PC-3 (cell line): ENCODE measurements around the gene ZNF514. TPM values are rescaled to one million over a fixed set of nuclear protein-coding genes. Genes with fewer than 3 reads are reported as not detected.

Source experiments
- ATAC-seq: fragments of 200-7000 bp; cut with Tn5 transposase; 2 replicates; pipeline ENCODE4 v1.9.1; 2020; ENCODE audit warnings: mild to moderate bottlenecking, moderate library complexity
- BruUV-seq: library from RNA; stranded (reverse); fragments of 400-500 nt; replicated peaks from 2 replicates; lab custom pipeline; 2021; lab: Mats Ljungman, UMichigan
- CTCF ChIA-PET: fragments of 300-600 bp; sonication (Branson Sonifier 250); formaldehyde crosslinking; loops from one replicate; lab custom pipeline; 2022; ENCODE audit warnings: antibody characterized with exemption; lab: Charles Lee
- POLR2A ChIA-PET: fragments of 300-600 bp; sonication (Branson Sonifier 250); formaldehyde crosslinking; loops from one replicate; lab custom pipeline; 2022; ENCODE audit warnings: antibody characterized with exemption; ENCODE audit not compliant: unreplicated experiment; lab: Charles Lee
- DNase-seq: peaks from one replicate; pipeline ENCODE4 v3.0.0-alpha.2; 2015
- H2AFZ ChIP-seq: fragments of 300-600 bp; sonication (generic); 2 replicates; pipeline ENCODE4 v1.6.0; 2016; ENCODE audit warnings: antibody characterized with exemption, low read length
- H3F3A ChIP-seq: fragments of 300-600 bp; sonication (generic); one replicate; pipeline ENCODE4 v1.6.0; 2017; ENCODE audit warnings: antibody characterized with exemption, low read length, control low read depth, mild to moderate bottlenecking; ENCODE audit not compliant: unreplicated experiment
- H3K27ac ChIP-seq: fragments of 300-600 bp; sonication (generic); 2 replicates; pipeline ENCODE4 v1.5.1; 2016; ENCODE audit warnings: mild to moderate bottlenecking, low read length
- H3K27me3 ChIP-seq: fragments of 300-600 bp; sonication (generic); 2 replicates; pipeline ENCODE4 v1.6.1; 2016; ENCODE audit warnings: low read length, mixed read lengths
- H3K36me3 ChIP-seq: fragments of 300-600 bp; sonication (generic); 2 replicates; pipeline ENCODE4 v1.6.1; 2016; ENCODE audit warnings: low read depth, mixed run types, low read length, mixed read lengths
- H3K4me1 ChIP-seq: fragments of 300-600 bp; sonication (generic); 2 replicates; pipeline ENCODE4 v1.5.1; 2016; ENCODE audit warnings: low read length; ENCODE audit not compliant: insufficient read depth
- H3K4me2 ChIP-seq: fragments of 300-600 bp; sonication (generic); 2 replicates; pipeline ENCODE4 v1.6.0; 2016; ENCODE audit warnings: low read length
- H3K4me3 ChIP-seq: fragments of 300-600 bp; sonication (generic); 2 replicates; pipeline ENCODE4 v1.5.1; 2016; ENCODE audit warnings: mild to moderate bottlenecking, low read length, mixed read lengths
- H3K79me2 ChIP-seq: fragments of 300-600 bp; sonication (generic); 2 replicates; pipeline ENCODE4 v1.6.1; 2017; ENCODE audit warnings: low read length, mixed read lengths
- H3K9ac ChIP-seq: fragments of 300-600 bp; sonication (generic); 2 replicates; pipeline ENCODE4 v1.6.0; 2016; ENCODE audit warnings: mild to moderate bottlenecking, low read length
- H3K9me2 ChIP-seq: fragments of 300-600 bp; sonication (generic); replicated peaks from 2 replicates; pipeline ENCODE4 v1.6.1; 2016; ENCODE audit warnings: mixed run types, low read length, mixed read lengths
- H3K9me3 ChIP-seq: fragments of 300-600 bp; sonication (generic); 2 replicates; pipeline ENCODE4 v1.6.1; 2016; ENCODE audit warnings: low read length, mixed read lengths
- H4K20me1 ChIP-seq: fragments of 300-600 bp; sonication (generic); 2 replicates; pipeline ENCODE4 v1.6.1; 2016; ENCODE audit warnings: low read length, mixed read lengths
- CTCF ChIP-seq: fragments of 300-600 bp; sonication (generic); conservative IDR thresholded peaks from 2 replicates; pipeline ENCODE4 v1.5.1; 2017; ENCODE audit warnings: antibody characterized with exemption, low read depth, mild to moderate bottlenecking, low read length
- EZH2 ChIP-seq: fragments of 300-600 bp; sonication (generic); IDR thresholded peaks from one replicate; pipeline ENCODE4 v1.6.1; 2017; ENCODE audit warnings: antibody characterized with exemption, mild to moderate bottlenecking, low read length; ENCODE audit not compliant: unreplicated experiment
- EZH2phosphoT487 ChIP-seq: fragments of 300-600 bp; sonication (generic); IDR thresholded peaks from 2 replicates; pipeline ENCODE4 v1.6.1; 2018; ENCODE audit warnings: mild to moderate bottlenecking, antibody characterized with exemption, low read length, borderline replicate concordance
- intact Hi-C: fragments of 100-400 bp; cut with micrococcal nuclease; formaldehyde crosslinking; loops from 2 replicates; pipeline ENCODE4 v1.9.0; 2023
- total RNA-seq: library from RNA; depleted of rRNA; stranded (reverse); fragments of >200 nt; gene quantifications from 2 replicates; pipeline ENCODE4 v1.2.3, GENCODE V29; 2014

ZNF514 gene
- total RNA-seq, 1 experiment from 2014 or later, result 6.6 TPM

GRCh38 chr2:95149397-95149984, 10.2 kb downstream of the ZNF514 start:
- Histone ChIP-seq H4K20me1 (no peaks in the 10 kb centered on the region), H3K9ac (no peak overlapping the region), H3K79me2 (no peaks in the 10 kb centered on the region), H3K27ac (no peak overlapping the region), H3K27me3 (no peaks in the 10 kb centered on the region), H3F3A (no peaks in the 10 kb centered on the region), H3K9me3 (peaks cover 78% of the 10 kb centered on the region), H3K36me3 (peaks cover 75% of the 10 kb centered on the region), H3K9me2 (no peaks in the 10 kb centered on the region), H3K4me3 (no peak overlapping the region; the same call in 1 of the 2 replicates), H2AFZ (no peak overlapping the region), H3K4me2 (no peak overlapping the region), H3K4me1 (no peaks in the 10 kb centered on the region)
- ChIA-PET POLR2A (no interaction called here), CTCF (no interaction called here)
- ATAC-seq (no peak), DNase-seq (no peak)
- intact Hi-C loops, result no loop called here
- TSS peak; percentile 16 for BruUV-seq
- TF ChIP-seq EZH2, result no peak
- no peak for TF ChIP-seq EZH2phosphoT487
- TF ChIP-seq CTCF, result no peak

GRCh38 chr2:95143838-95144237, 15.8 kb downstream of the ZNF514 start:
- Histone ChIP-seq H3K9me2 (no peaks in the 10 kb centered on the region), H3K4me3 (no peak overlapping the region), H3K36me3 (peaks cover 20% of the 10 kb centered on the region), H3K27me3 (no peaks in the 10 kb centered on the region), H3F3A (no peaks in the 10 kb centered on the region), H2AFZ (no peak overlapping the region), H3K9me3 (peaks cover 31% of the 10 kb centered on the region), H4K20me1 (no peaks in the 10 kb centered on the region), H3K9ac (no peak overlapping the region), H3K4me1 (no peaks in the 10 kb centered on the region), H3K4me2 (no peak overlapping the region), H3K27ac (no peak overlapping the region), H3K79me2 (no peaks in the 10 kb centered on the region)
- CTCF ChIA-PET, result no interaction called here
- DNase-seq (no peak), ATAC-seq (no peak)
- POLR2A ChIA-PET, result no interaction called here
- TF ChIP-seq EZH2phosphoT487, result no peak
- no peak for TF ChIP-seq CTCF
- no peak for TF ChIP-seq EZH2
- BruUV-seq, result no TSS peak
- intact Hi-C loops, result no loop called here

- Histone ChIP-seq H3F3A (no peaks in the 10 kb centered on the region), H3K4me3 (no peak overlapping the region), H3K9me3 (peaks cover 9% of the 10 kb centered on the region; the same call in 1 of the 2 replicates), H3K9ac (no peak overlapping the region), H3K9me2 (no peaks in the 10 kb centered on the region), H3K79me2 (no peaks in the 10 kb centered on the region), H4K20me1 (no peaks in the 10 kb centered on the region), H3K4me1 (no peaks in the 10 kb centered on the region), H3K4me2 (no peak overlapping the region), H2AFZ (no peak overlapping the region), H3K27me3 (no peaks in the 10 kb centered on the region), H3K36me3 (no peaks in the 10 kb centered on the region), H3K27ac (no peak overlapping the region)
- ChIA-PET POLR2A (no interaction called here), CTCF (no interaction called here)
- ATAC-seq (no peak), DNase-seq (no peak)
- intact Hi-C loops, result no loop called here
- BruUV-seq, result no TSS peak
- no peak for TF ChIP-seq EZH2
- no peak for TF ChIP-seq EZH2phosphoT487
- TF ChIP-seq CTCF, result no peak
Observed at GRCh38 chr2:95138702-95139101, 20.9 kb downstream of the ZNF514 start.
